Measurements from ENCODE around the gene SMARCA4.
"Not testable (repeated sequence)": the region's sequence is repeated elsewhere in the genome, so short reads cannot be mapped to it uniquely, and the experiment has no call there.

The SMARCA4 gene

GRCh38 chr19:11078893-11079292 lies 118.1 kb downstream of the SMARCA4 start:
- DNase-seq, result no peak

GRCh38 chr19:11079999-11080398 lies 119.2 kb downstream of the SMARCA4 start:
- DNase-seq, result no peak

GRCh38 chr19:11087870-11088505 lies 127.2 kb downstream of the SMARCA4 start:
- no peak for DNase-seq

- DNase-seq, result peak in 1 of 2 experiments; percentile 30
Measured at GRCh38 chr19:11088506-11089253, 127.8 kb downstream of the SMARCA4 start.

- DNase-seq, result peak; percentile 84 to 91
Measured at GRCh38 chr19:11089254-11090013, 128.6 kb downstream of the SMARCA4 start, which contains the start of gene LDLR. Gene LDLR, plus strand, starts transcription at chr19:11089463. Its CDS starts 86 bp downstream, at chr19:11089549.

- DNase-seq, result not testable (repeated sequence)
Measured at GRCh38 chr19:11090014-11090263, 129.1 kb downstream of the SMARCA4 start.

- DNase-seq, result peak; percentile 92 to 95
Measured at GRCh38 chr19:11090264-11090996, 129.6 kb downstream of the SMARCA4 start.

GRCh38 chr19:11090997-11091702 lies 130.3 kb downstream of the SMARCA4 start:
- no peak for DNase-seq

- DNase-seq, result no peak
Measured at GRCh38 chr19:11091703-11092153, 130.9 kb downstream of the SMARCA4 start.

- DNase-seq, result no peak
Measured at GRCh38 chr19:11092181-11092538, 131.3 kb downstream of the SMARCA4 start.

GRCh38 chr19:11093689-11094238 lies 132.9 kb downstream of the SMARCA4 start:
- DNase-seq, result no peak

- DNase-seq, result no peak
Measured at GRCh38 chr19:11094520-11094894, 133.7 kb downstream of the SMARCA4 start.

- peak; percentile 84 to 94 for DNase-seq
Measured at GRCh38 chr19:11096210-11096841, 135.5 kb downstream of the SMARCA4 start.

GRCh38 chr19:11097367-11097766 lies 136.5 kb downstream of the SMARCA4 start:
- not testable (repeated sequence) for DNase-seq

GRCh38 chr19:11098327-11098726 lies 137.5 kb downstream of the SMARCA4 start:
- DNase-seq, result no peak

- no peak for DNase-seq
Measured at GRCh38 chr19:11098861-11099260, 138.0 kb downstream of the SMARCA4 start.

GRCh38 chr19:11100049-11100448 lies 139.2 kb downstream of the SMARCA4 start:
- DNase-seq, result peak in 1 of 2 experiments; percentile 25

GRCh38 chr19:11101057-11101456 lies 140.2 kb downstream of the SMARCA4 start:
- no peak for DNase-seq

GRCh38 chr19:11102944-11103343 lies 142.1 kb downstream of the SMARCA4 start:
- no peak for DNase-seq

- not testable (repeated sequence) for DNase-seq
Measured at GRCh38 chr19:11103667-11104066, 142.8 kb downstream of the SMARCA4 start.

- DNase-seq, result no peak
Measured at GRCh38 chr19:11105014-11105636, 144.3 kb downstream of the SMARCA4 start.
